Hematopoietic multipotent progenitor cell (in vitro differentiated cells): Measurements from ENCODE around the gene CDK11B. TPM values are rescaled to one million over a fixed set of nuclear protein-coding genes. Genes with fewer than 3 reads are reported as not detected.
A peak's percentile ranks its signal among the peaks of the same experiment; 100 is the strongest.
"Not testable (repeated sequence)": the region's sequence is repeated elsewhere in the genome, so short reads cannot be mapped to it uniquely, and the experiment has no call there.

Experiments used
- DNase-seq, 3 donors: peaks; one replicate each; pipeline ENCODE4 v3.0.0-alpha.2; 2011 to 2015; ENCODE audit warnings: low read depth in 2 of 3, low spot score in 2 of 3
- total RNA-seq: library from RNA; depleted of rRNA; stranded (reverse); fragments of >200 nt; gene quantifications from one replicate; pipeline ENCODE4 v1.2.3, GENCODE V29; 2012

The CDK11B gene
- total RNA-seq, 1 donor: 10.0 TPM

DNA sequence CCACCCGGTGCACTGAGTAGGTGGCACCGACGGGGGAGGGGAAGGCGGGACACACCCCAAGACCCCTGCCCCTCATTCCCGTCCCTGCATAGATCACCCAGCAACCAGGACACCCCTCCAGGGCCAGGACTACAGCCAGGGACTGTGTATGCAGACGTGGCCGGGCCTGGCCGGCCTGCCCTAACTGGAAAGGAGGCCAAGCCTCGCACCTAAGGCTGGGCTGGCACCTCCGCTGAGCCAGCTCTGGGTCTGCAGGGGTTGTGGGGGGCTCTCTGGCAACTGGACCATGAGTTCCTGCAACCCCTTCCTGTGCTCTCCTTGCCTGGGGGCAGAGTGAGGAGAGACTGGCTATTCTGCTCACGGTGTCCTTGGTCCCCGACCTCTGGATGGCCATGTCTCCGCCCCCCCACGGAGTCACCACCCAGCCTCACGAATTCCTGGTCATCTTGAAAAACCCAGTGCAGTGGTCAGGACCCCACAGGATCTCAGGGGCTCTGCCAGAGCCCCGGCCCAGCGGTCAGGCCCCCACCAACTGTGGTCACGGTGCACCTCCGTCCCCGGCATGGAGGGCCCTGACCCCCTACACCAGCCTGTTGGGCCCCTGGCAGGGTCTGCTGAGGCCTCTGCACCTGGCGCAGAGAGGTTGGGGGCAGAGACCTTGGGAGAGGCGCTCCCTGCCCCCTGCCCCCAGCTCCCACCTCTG, 57.8 kb downstream of the CDK11B start:
- DNase-seq: no peak

DNA sequence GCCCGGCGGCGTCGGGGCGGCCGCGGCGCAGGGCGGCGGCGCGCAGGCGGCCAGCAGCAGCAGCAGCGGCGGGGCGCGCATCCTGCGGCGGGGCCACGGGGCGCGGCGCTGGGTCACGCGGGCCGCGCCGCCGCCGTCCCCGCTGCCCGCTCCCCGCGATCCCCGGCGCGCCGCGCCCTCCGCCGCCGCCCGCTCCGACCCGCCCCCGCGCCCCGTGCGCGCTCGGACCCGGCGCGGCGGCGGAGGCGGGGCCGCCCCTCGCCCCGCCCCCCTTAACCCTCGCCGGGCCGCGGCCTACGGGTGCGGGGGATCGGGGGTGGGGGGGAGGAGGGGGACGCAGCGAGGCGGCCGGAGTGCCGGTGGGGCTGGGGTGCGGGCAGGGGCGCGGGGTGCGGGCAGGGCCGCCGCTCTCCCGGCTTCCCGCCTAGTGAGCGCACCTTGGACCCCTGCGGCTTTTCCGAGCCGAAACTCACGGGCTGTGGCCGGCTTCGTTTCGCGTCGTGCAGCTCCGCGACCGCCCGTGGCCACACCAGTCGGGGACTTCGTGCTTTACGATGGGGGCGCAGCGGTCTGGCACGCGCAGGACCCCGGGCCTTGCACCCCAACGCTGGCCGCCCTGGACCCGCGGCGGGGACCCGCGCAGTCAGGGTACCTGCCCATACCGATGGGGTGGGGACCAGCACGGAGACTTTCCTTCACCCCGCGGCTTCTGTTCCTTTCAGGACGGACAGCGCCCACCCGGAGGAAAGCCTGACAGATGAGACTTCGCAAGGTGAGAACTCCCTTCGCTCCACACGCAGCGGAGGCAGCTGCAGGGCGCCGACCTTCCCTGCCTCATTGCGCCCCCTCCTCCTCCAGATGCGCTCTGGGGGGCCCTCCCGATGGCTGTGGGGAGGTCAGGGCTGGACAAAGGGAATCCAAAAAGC, 58.6 kb downstream of the CDK11B start, which contains the start of gene FNDC10:
TSS of gene FNDC10 (minus strand) at position 201 of the 926 bp plus-strand sequence. CDS start at position 81, 120 bp downstream.
- no peak for DNase-seq

DNA sequence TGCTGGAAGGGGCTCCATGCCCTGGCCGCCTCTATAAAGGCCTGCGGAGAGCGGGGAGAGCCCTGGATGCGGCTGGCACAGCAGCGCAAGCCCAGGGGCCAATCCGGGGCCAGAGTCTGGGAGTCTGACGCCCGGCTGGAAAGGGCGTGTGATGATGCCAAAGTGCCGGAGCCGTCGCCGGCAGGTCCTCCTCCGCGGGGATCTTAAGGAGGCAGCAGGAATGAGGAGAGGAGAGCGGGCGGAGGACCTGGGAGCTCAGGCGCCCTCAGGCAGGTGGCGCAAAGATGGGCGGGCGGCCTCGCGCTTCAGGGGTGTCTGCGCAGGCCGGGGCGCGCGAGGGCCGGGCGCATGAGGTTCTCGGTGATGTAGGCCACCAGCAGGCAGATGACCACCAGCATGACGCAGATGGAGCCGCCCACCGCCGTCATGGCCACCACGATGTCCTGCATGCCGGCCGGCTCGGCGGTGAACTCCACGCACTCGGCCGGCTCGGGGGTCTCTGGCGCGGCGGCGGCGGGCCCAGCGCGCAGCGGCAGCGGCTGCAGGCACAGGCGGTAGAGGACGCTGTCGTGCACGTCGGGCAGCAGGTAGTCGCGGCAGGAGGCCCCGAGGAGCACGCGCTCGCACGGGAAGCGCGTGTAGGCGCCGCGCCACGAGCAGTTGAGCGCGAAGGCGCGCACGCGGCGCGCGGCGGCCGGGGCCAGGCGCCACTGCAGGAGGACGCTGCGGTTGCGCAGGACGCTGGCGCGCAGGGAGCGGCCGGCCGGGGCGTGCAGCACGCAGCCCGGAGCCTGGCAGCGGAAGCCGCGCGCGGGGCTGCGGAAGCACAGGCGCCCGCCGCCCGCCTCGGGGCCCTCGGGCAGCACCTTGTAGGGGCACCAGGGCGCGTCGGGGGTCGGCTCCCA, 59.5 kb downstream of the CDK11B start:
- peak in 2 of 3 donors; percentile 38 to 44 for DNase-seq

DNA sequence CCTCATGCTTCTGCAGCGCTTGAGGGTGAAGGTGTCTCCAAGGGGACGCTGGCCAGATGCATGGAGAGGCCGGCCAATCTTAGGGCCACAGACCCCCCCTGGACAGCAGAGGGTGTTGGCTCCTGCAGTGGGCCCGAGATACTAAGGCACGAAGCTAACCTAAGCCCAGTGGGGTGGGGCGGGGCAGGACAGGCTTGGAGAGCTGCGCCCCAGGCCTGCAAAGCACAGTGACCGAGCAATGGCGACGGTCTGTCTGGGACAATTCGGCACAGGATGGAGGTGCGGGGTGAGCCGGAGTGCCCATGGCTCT, 60.1 kb downstream of the CDK11B start:
- no peak for DNase-seq

DNA sequence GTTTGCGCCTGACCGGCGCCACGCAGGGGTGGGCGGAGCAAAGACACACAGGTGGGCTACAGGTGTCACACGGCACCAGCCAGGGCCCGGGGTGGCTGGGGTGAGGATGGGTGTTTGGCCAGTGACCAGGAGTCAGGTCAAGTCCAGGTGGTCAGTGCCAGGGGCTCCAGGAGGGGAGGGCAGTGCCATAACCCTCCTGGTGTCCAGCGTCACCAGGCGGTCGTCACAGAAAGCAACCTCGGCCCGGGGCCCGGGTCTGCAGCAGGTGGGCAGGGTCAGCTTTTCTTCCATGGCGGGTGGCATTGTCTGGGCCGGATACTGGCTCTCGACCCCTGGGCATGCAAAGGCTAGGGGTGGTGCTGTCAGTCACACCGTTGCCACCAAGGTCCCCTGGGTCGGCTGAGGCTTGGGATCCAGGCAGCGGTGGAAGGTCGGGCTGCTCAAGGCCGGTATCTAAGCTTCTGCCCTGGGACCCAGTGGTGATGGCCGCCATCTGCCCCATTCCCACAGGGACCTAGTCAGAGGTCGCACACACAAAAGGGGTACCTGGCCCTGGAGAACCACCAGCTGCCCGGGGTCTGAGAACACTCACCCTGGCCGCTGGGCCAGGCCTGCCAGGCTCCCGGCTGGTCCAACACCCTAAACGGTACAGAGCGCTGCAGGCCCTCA, 60.6 kb downstream of the CDK11B start:
- no peak for DNase-seq

DNA sequence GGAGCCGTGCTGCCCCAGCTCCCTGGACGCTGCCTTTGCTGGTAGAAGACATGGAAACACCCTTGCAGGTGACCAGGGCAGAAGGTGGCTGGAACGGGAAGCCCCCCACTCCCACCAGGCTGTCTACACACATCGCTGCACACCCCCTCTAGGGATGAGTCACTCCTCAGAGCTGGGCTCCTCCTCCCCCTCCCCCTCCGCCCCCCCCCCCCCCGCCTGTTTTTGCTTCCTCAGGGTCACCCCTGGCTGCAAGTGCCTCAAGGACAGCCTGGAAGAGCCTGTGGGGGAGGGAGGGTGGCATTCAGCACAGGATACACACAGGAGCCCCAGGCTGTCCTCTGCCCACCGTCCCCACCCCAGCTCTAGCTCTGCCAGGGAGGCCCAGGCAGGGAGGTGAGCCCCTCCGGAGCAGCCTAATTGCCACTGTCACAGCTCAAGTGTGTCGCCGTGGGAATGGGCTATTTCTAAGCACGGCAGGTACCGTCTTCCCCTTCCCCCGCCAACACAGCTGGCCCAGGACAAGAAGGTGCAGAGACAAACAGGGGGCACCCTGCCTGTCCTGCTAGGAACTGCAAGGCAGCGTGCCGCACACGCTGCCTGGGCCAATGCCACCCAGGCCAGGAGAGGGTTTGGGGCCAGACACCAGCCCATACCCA, 61.4 kb downstream of the CDK11B start:
- DNase-seq: peak in 2 of 3 donors; percentile 47 to 53

DNA sequence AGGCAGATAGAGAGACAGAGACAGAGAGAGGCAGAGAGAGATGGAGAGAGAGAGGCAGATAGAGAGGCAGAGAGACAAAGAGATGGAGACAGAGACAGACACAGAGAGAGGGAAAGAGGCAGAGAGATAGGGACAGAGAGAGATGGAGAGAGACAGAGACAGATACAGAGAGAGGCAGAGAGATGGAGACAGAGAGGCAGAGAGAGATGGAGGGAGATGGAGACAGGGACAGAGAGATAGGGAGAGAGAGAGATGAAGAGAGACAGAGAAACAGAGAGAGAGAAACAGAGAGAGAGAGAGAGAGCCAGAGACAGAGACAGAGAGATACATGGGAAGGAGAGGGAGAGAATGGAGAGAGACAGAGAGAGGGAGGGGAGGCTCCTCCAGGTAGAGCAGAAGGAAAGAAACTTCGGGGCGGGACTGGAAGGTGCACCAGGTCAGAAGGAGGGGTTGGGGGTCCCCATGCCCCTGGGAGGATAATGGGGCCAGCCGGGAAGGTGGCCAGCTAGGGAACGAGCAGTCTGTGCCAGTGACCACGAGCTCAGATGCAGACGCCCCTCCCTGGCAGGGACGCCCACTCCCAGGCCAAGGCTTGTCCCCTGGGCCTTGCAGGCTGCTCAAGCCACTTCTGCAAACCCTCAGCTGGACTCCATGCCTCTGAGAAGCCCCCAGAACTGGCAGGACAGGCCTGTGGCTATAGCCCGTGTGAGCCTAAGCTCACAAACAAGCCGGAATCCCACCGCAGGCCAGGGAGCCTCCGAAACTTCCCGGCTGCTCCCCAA, 62.1 kb downstream of the CDK11B start:
- no peak for DNase-seq

DNA sequence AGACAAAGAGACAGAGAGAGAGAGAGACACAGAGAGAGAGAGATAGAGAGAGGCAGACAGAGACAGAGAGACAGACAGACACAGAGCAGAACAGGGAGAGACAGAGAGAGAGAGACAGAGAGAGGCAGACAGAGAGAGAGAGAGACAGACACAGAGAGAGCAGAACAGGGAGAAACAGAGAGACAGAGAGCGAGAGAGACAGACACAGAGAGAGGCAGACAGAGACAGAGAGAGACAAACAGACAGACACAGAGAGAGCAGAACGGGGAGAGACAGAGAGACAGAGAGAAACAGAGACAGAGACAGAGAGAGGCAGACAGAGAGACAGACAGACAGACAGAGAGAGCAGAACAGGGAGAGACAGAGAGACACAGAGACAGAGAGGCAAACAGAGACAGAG, 63.5 kb downstream of the CDK11B start:
- DNase-seq: not testable (repeated sequence)

DNA sequence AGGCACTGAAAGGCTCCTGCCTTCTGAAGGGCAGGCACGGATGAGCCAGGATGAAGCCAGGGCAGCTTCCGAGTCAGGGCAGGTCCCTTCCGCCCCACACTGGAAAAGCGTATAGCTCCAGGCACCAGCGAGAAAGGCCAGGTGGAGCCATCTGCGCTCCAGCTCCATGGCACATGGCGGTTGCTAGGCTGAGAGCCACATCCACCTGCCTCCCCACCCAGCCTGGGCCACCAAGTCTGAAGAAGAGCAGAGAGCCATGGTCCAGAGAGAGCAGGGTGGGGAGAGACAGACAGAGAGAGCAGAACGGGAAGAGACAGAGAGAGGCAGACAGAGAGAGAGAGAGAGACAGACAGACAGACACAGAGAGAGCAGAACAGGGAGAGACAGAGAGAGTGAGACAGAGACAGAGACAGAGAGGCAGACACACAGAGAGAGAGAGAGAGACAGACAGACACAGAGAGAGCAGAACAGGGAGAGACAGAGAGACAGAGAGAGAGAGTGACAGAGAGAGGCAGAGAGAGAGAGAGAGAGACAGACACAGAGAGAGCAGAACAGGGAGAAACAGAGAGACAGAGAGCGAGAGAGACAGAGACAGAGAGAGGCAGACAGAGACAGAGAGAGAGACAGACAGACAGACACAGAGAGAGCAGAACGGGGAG, 64.1 kb downstream of the CDK11B start:
- DNase-seq: no peak

DNA sequence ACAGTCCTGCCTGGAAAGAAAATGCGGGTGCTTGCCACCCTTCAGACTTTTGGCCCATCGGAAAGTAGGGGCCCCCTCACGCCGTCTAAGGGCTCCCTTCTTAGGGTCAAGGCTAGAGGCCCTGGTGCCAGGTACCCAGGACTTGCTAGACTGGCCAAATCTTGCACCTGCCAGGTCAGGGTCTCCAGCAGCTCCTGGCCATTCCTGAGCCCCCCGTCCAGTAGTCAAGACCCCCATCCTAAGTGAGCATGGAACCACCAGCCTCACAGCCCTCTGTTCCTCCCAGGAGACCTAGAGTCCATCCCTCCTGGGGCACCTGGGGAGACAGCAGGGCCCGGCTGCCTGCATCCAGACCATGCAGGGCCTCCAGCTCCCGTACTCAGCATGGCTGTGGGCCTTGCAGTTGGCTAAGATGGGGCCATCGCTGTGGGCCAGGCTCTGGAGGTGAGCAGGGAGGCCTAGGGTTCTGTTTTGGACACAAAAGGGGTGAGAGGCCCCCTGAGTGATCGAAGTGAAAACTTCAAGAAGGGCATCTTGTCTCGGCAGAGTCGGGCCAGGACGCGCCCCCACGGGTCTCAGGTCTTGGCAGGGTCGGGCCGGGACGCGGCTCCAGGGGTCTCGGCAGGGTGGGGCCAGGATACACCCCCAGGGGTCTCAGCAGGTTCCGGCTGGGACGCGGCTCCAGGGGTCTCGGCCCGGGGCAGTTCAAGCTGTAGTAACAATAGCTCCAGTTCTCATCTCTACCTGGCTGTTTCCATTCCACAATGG, 64.8 kb downstream of the CDK11B start:
- DNase-seq: no peak

DNA sequence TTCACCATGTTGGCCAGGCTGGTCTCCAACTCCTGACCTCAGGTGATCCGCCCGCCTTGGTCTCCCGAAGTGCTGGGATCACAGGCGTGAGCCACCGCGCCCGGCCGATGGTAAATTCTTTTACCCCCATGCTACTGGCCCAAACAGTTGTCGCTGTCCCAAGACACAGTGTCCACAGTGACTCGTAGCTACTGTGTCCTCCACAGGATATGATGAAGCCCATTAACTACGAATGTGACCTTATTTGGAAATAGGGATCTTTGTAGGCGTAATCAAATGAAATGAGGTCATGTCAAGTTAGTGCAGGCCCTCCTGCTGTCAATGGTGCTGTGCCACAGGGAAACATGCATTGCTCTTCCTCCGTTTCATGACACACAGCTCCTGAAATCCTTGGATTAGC, 67.4 kb downstream of the CDK11B start:
- DNase-seq: no peak

Other genes with a start within 250 kb of the CDK11B start
- gene ANKRD65, start 237.7 kb downstream of the CDK11B start, total RNA-seq: 0.54 TPM
- gene VWA1, start 223.3 kb downstream of the CDK11B start, total RNA-seq: 4.8 TPM
- 1.3 TPM for gene ATAD3C, start 209.3 kb downstream of the CDK11B start, total RNA-seq
- gene ATAD3B, start 187.2 kb downstream of the CDK11B start, total RNA-seq: 15.1 TPM
- 28.8 TPM for gene ATAD3A, start 146.8 kb downstream of the CDK11B start, total RNA-seq
- 1.1 TPM for gene TMEM240, start 118.4 kb downstream of the CDK11B start, total RNA-seq
- gene SSU72, start 84.1 kb downstream of the CDK11B start, total RNA-seq: 54.7 TPM
- 3.5 TPM for gene FNDC10, start 58.9 kb downstream of the CDK11B start, total RNA-seq
- 56.8 TPM for gene MIB2, start 43.5 kb downstream of the CDK11B start, total RNA-seq
- gene MMP23B, start 26.8 kb downstream of the CDK11B start, total RNA-seq: 1.6 TPM
- gene SLC35E2B, start 33.8 kb upstream of the CDK11B start, total RNA-seq: 61.9 TPM
- gene CDK11A, start 65.4 kb upstream of the CDK11B start, total RNA-seq: 26.9 TPM
- 25.9 TPM for gene NADK, start 119.5 kb upstream of the CDK11B start, total RNA-seq
- gene GNB1, start 232.1 kb upstream of the CDK11B start, total RNA-seq: 106 TPM